GM19455 (cell line): ENCODE results near the gene GGA3.
"Not testable (repeated sequence)": the region's sequence is repeated elsewhere in the genome, so short reads cannot be mapped to it uniquely, and the experiment has no call there.

Experiments used
- ATAC-seq: cut with Tn5 transposase; IDR thresholded peaks from one replicate; pipeline ENCODE4 v1.9.1; 2021; ENCODE audit not compliant: unreplicated experiment

The GGA3 gene

GRCh38 chr17:75261336-75262111 is at the start of gene GGA3, which contains the start of gene MRPS7:
Gene GGA3 (minus strand): TSS chr17:75261606. CDS start chr17:75261587, 19 bp downstream.
Gene MRPS7 (plus strand): TSS chr17:75261879. CDS start chr17:75261901, 22 bp downstream.
- peak; percentile 92 for ATAC-seq

- ATAC-seq = no peak
These were observed 47.6 kb upstream of the GGA3 start for GRCh38 chr17:75308732-75309629.

GRCh38 chr17:75307957-75308731 is 46.7 kb upstream of the GGA3 start:
- ATAC-seq = no peak

- no peak for ATAC-seq
These were observed 40.2 kb upstream of the GGA3 start for GRCh38 chr17:75301502-75302206.

GRCh38 chr17:75301049-75301448 is 39.6 kb upstream of the GGA3 start:
- ATAC-seq = no peak

GRCh38 chr17:75300280-75300679 is 38.9 kb upstream of the GGA3 start:
- ATAC-seq = no peak

GRCh38 chr17:75295201-75296158 is 34.1 kb upstream of the GGA3 start:
- peak; percentile 69 for ATAC-seq

GRCh38 chr17:75292810-75293448 is 31.5 kb upstream of the GGA3 start:
- not testable (repeated sequence) for ATAC-seq

- ATAC-seq = no peak
These were observed 28.5 kb upstream of the GGA3 start for GRCh38 chr17:75289832-75290337.

GRCh38 chr17:75289115-75289831 is 27.9 kb upstream of the GGA3 start, which contains the start of gene SLC25A19:
Gene SLC25A19 (minus strand): TSS chr17:75289433. CDS start chr17:75286764, 2,669 bp downstream.
- ATAC-seq = peak; percentile 87

- ATAC-seq = peak; percentile 15
These were observed 27.3 kb upstream of the GGA3 start for GRCh38 chr17:75288770-75289114.

- ATAC-seq = no peak
These were observed 27.0 kb upstream of the GGA3 start for GRCh38 chr17:75288359-75288758.

- ATAC-seq = no peak
These were observed 25.8 kb upstream of the GGA3 start for GRCh38 chr17:75287221-75287620.

GRCh38 chr17:75285123-75285522 is 23.7 kb upstream of the GGA3 start:
- no peak for ATAC-seq

- not testable (repeated sequence) for ATAC-seq
These were observed 18.8 kb upstream of the GGA3 start for GRCh38 chr17:75280189-75280588.

- ATAC-seq = no peak
These were observed 16.3 kb upstream of the GGA3 start for GRCh38 chr17:75277664-75278071.

GRCh38 chr17:75273977-75274708 is 12.7 kb upstream of the GGA3 start:
- ATAC-seq = no peak
